Coronary artery (tissue), 2 donors: ENCODE measurements around the gene DIAPH2.

Source experiments
- DNase-seq: peaks from one replicate; pipeline ENCODE4 v3.0.0-alpha.2; 2017; ENCODE audit warnings: low spot score
- H3K27ac ChIP-seq, 2 donors: fragments of 200-600 bp; sonication (generic); one replicate each; pipeline ENCODE4 v1.5.1; 2016 to 2019
- H3K4me3 ChIP-seq: fragments of 200-600 bp; sonication (generic); 2 replicates; pipeline ENCODE4 v1.5.1; 2016; ENCODE audit warnings: mild to moderate bottlenecking, moderate library complexity
- CTCF ChIP-seq: fragments of 200-600 bp; sonication (generic); IDR thresholded peaks from one replicate; pipeline ENCODE4 v1.5.1; 2019; ENCODE audit warnings: antibody characterized with exemption

The DIAPH2 gene

GRCh38 chrX:96792047-96792446, 107.4 kb downstream of the DIAPH2 start:
- TF ChIP-seq CTCF, result no peak
- Histone ChIP-seq H3K4me3 (no peak overlapping the region), H3K27ac (no peak overlapping the region)
- no peak for DNase-seq

GRCh38 chrX:96798982-96799381, 114.3 kb downstream of the DIAPH2 start:
- Histone ChIP-seq H3K4me3 (no peak overlapping the region), H3K27ac (no peak overlapping the region)
- TF ChIP-seq CTCF, result no peak
- DNase-seq, result no peak

GRCh38 chrX:96807318-96807717, 122.7 kb downstream of the DIAPH2 start:
- no peak overlapping the region for H3K4me3 ChIP-seq
- no peak for TF ChIP-seq CTCF
- no peak overlapping the region for H3K27ac ChIP-seq
- no peak for DNase-seq

- no peak for DNase-seq
- no peak for TF ChIP-seq CTCF
- H3K4me3 ChIP-seq, result no peak overlapping the region
- H3K27ac ChIP-seq, result no peak overlapping the region
These were observed 136.3 kb downstream of the DIAPH2 start for GRCh38 chrX:96820935-96821334.

- no peak for DNase-seq
- Histone ChIP-seq H3K4me3 (no peak overlapping the region), H3K27ac (no peak overlapping the region)
- no peak for TF ChIP-seq CTCF
These were observed 139.5 kb downstream of the DIAPH2 start for GRCh38 chrX:96824166-96824565.

GRCh38 chrX:96833333-96833732, 148.7 kb downstream of the DIAPH2 start:
- Histone ChIP-seq H3K27ac (no peak overlapping the region), H3K4me3 (no peak overlapping the region)
- TF ChIP-seq CTCF, result no peak
- no peak for DNase-seq

GRCh38 chrX:96834137-96834536, 149.5 kb downstream of the DIAPH2 start:
- no peak overlapping the region for H3K27ac ChIP-seq
- no peak for DNase-seq
- no peak for TF ChIP-seq CTCF
- H3K4me3 ChIP-seq, result no peak overlapping the region
